Activated naive CD4-positive, alpha-beta T cell treated with anti-CD3 and anti-CD28 coated beads, Interleukin-2, amount 10 ng/mL, durations not matched to agents 7 days and 5 days (primary cell): ENCODE measurements around the gene LRFN2.
A peak's percentile ranks its signal among the peaks of the same experiment; 100 is the strongest.

Source experiments
- CTCF ChIA-PET: fragments of 350-600 bp; sonication (Branson Sonifier 250); formaldehyde crosslinking; loops from one replicate; lab custom pipeline; 2021; ENCODE audit warnings: antibody characterized with exemption; lab: Charles Lee
- DNase-seq: peaks from one replicate; pipeline ENCODE4 v3.0.0-alpha.2; 2020
- H3K27ac Mint-ChIP-seq: one replicate; pipeline ENCODE4 v1.8.0; 2021; ENCODE audit warnings: mild to moderate bottlenecking, moderate library complexity, mixed read lengths
- H3K27me3 Mint-ChIP-seq: one replicate; pipeline ENCODE4 v1.8.0; 2021; ENCODE audit warnings: mild to moderate bottlenecking, mixed read lengths
- H3K36me3 Mint-ChIP-seq: one replicate; pipeline ENCODE4 v1.8.0; 2021; ENCODE audit warnings: mixed read lengths
- H3K4me1 Mint-ChIP-seq: one replicate; pipeline ENCODE4 v1.8.0; 2021; ENCODE audit warnings: mixed read lengths
- H3K4me3 Mint-ChIP-seq: one replicate; pipeline ENCODE4 v1.8.0; 2021; ENCODE audit warnings: mild to moderate bottlenecking, moderate library complexity, mixed read lengths
- H3K9me3 Mint-ChIP-seq: one replicate; pipeline ENCODE4 v1.8.0; 2021; ENCODE audit warnings: mixed read lengths

The LRFN2 gene

DNA sequence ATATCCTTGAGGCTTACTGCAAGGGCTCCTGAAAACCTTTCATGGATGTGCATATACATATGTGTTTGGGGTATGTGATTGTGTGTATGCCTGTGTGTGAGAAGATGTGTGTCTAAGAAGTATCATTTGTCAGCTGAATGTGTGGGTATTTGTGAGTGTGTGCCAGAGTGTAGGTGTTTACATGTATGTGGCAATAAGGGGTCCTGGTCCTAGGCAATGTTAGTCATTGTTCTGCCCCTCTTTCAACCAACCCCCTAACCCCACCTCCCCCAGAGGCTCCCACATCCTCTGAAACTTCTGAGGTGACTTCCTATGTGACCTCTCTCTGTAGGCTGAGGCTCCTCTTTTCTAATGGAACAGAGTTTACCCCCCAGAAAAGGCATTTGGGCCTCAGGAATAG, 186.4 kb downstream of the LRFN2 start:
- H3K36me3 Mint-ChIP-seq, result no peaks in the 10 kb centered on the region
- CTCF ChIA-PET, result no interaction called here
- H3K9me3 Mint-ChIP-seq, result peaks cover 7% of the 10 kb centered on the region
- H3K27me3 Mint-ChIP-seq, result no peaks in the 10 kb centered on the region
- no peak overlapping the region for H3K27ac Mint-ChIP-seq
- no peak overlapping the region for H3K4me3 Mint-ChIP-seq
- DNase-seq, result no peak
- peaks cover 7% of the 10 kb centered on the region for H3K4me1 Mint-ChIP-seq

DNA sequence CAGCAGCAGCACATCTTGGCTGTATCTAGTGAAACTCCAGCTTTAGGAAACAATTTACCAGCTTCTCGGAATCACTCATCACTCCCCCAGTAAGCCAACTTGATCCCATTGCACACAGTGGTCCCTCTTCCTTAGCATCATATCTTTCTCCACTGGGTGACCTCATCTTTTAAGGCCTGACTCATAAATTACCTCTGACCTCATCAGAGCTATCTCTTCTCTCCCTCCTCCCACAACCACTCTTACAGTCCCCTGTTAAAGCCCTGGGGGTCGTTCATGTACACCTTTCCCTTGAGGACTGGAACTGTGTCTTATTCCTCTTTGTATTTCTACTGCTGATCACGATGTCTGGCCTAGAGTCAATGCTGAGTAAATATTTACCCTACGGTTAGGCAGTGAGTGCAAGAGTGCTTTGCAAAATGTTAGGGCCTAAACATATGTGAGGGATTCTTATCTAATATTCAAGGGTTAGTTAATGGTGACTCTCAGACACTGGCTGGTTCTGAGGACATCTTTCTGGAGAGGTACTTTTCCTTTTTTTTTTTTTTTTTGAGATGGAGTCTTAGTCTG, 187.2 kb downstream of the LRFN2 start:
- CTCF ChIA-PET, result no interaction called here
- Mint-ChIP-seq H3K4me3 (no peak overlapping the region), H3K36me3 (no peaks in the 10 kb centered on the region), H3K27me3 (no peaks in the 10 kb centered on the region), H3K27ac (peak overlapping the region; percentile 6), H3K9me3 (peaks cover 7% of the 10 kb centered on the region), H3K4me1 (peaks cover 7% of the 10 kb centered on the region)
- DNase-seq, result no peak

DNA sequence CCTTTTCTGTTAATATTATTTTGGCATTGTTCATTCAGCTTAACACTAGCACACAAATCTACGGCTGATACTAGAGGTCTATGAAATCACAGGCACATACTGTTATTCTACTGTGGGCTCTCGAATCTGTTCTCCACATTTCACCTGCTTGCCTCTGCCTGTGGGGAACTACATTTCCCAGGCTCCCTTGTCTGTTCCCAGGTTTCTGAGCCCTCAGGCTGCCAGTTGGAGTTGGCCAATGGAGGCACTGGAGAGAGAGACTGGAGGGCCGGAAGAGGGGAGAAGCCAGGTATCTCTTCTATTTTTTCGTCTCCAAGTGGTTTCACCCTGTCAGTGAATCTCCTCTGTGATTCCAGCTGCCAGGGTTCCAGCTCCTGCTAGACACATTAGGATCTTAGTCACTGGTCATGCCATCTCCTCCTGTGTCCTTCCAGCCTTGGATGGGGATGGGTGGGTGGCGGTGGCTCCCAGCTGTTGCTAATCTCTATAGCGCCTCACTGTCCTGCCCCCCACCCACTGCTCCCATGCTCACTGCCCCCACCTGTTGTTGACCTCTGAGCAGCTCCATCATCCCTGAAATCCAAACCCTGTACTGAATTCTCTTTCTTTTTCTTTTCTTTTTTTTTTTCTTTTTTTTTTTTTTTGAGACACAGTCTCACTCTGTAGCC, 188.2 kb downstream of the LRFN2 start:
- Mint-ChIP-seq H3K4me3 (no peak overlapping the region), H3K36me3 (no peaks in the 10 kb centered on the region), H3K27me3 (no peaks in the 10 kb centered on the region), H3K9me3 (peaks cover 7% of the 10 kb centered on the region), H3K4me1 (peaks cover 7% of the 10 kb centered on the region), H3K27ac (no peak overlapping the region)
- CTCF ChIA-PET, result no interaction called here
- DNase-seq, result no peak

DNA sequence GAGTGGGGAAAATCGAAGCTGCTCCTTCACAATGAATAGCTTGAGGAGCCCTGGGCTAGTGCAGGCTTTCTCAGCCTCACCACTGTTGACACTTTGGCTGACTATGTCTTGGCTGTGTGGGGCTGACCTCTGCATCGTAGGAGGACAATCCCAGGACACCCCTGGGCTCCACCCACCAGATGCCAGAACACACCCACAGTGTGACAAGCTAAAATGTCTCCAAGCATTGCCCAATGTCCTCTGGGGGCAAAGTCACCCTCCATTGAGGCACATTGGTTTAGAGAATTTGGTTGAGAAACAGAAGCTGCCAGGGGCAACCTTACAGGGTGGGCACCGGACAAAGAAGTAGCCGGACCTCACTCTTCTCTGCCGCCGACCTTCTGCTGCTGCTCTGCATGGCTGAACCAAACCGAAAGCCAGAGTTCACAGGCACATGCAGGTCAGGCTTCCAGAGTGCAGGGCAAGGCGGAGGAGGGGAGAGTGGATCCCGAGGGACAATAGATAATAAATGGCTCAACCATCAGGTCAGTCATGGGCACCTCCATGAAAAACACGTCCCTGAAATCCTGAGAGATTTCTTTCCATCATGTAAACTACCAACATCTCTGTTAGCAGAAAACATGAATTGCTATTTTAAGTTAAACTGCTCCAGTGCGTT, 189.0 kb downstream of the LRFN2 start:
- CTCF ChIA-PET, result no interaction called here
- Mint-ChIP-seq H3K36me3 (no peaks in the 10 kb centered on the region), H3K4me3 (no peak overlapping the region), H3K27me3 (peaks cover 6% of the 10 kb centered on the region), H3K27ac (no peak overlapping the region), H3K9me3 (peaks cover 7% of the 10 kb centered on the region), H3K4me1 (peaks cover 7% of the 10 kb centered on the region)
- DNase-seq, result no peak

DNA sequence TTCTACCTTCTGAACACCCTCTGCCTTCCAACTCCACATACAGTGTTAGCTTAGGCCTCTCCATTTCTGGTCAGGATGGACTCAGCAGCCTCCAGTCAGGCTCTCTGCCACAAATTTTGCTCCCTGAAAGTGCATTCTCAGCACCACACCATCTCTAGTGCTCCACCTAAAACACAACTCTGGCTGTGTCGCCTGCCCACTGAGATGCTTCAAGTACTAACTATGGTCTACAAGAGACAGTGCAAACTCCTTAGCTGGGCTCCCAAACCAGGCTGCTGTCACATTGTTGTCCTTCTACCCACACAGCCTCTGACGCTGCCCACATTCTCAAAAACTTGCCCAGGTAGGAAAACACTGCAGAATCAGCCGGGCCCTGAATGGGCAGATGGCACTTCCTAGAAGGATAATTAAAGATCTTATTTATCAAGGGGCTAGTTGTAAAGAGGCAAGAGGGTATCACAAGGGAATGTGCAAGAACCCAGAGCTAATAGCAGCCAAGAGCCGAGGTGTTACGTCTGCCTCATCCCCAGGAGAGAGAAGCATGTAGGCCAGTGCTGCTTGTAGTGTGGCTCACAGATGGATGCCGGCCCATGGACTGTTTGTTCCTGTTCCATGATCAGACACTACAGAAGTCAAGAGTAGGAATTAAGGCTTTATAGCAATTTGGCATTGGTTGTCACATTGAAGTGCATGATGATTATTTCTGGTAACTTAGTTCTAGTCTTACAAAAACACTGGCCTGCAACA, 189.7 kb downstream of the LRFN2 start:
- Mint-ChIP-seq H3K4me3 (no peak overlapping the region), H3K27me3 (peaks cover 6% of the 10 kb centered on the region), H3K4me1 (peaks cover 11% of the 10 kb centered on the region), H3K9me3 (peaks cover 7% of the 10 kb centered on the region), H3K36me3 (no peaks in the 10 kb centered on the region), H3K27ac (no peak overlapping the region)
- no peak for DNase-seq
- CTCF ChIA-PET, result no interaction called here

DNA sequence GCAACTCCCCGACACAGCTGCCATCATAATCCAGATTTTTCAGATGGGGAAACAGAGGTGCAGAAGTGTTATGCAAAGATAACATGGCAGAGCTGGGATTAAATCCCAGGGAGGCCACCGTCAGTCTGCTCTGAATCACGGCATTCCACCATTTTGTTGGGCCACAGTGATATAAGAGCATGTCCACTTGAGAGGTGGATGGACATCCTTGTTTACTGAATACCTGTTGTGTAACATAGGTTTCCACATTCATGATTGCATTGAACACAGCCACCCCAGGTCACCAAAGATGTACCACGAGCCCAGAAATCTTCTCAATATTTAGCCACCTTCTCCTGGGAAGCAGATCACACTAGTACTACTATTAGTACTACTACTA, 191.5 kb downstream of the LRFN2 start:
- Mint-ChIP-seq H3K27me3 (peaks cover 9% of the 10 kb centered on the region), H3K4me3 (no peak overlapping the region), H3K4me1 (peaks cover 17% of the 10 kb centered on the region), H3K9me3 (no peaks in the 10 kb centered on the region), H3K36me3 (no peaks in the 10 kb centered on the region), H3K27ac (no peak overlapping the region)
- CTCF ChIA-PET, result no interaction called here
- DNase-seq, result no peak

DNA sequence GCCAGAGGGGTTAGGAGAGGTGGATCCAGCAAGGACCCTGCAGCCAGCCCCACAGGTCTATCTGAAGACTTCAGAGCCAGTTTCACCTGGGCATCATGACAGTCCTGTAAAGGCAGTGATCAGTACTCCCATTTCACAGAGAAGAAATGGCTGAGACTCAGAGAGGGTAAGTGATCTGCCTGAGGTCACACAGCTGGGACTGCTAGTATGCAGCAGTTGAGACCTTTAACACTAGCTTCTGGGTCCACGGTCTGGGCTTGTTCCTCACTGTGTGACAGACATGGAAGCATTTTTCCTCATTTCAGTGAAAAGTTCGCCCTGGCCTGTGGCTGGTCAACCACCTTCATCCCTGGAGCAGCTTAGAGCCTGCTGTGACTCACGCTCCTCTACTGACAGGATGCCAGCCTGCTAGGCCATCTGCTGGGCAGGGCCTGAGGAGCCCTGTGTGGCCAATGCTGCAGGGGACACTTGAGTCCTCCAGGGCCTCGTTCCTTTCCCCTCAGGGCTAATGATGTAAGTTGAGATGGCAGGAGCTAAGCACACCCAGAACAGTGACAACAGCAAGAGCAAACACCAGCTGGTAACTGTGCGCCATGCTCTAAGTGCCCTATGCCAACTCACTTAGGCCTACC, 192.0 kb downstream of the LRFN2 start:
- H3K27me3 Mint-ChIP-seq, result peaks cover 11% of the 10 kb centered on the region
- peaks cover 21% of the 10 kb centered on the region for H3K4me1 Mint-ChIP-seq
- peak; percentile 14 for DNase-seq
- H3K4me3 Mint-ChIP-seq, result no peak overlapping the region
- H3K36me3 Mint-ChIP-seq, result no peaks in the 10 kb centered on the region
- H3K27ac Mint-ChIP-seq, result no peak overlapping the region
- CTCF ChIA-PET, result no interaction called here
- no peaks in the 10 kb centered on the region for H3K9me3 Mint-ChIP-seq

DNA sequence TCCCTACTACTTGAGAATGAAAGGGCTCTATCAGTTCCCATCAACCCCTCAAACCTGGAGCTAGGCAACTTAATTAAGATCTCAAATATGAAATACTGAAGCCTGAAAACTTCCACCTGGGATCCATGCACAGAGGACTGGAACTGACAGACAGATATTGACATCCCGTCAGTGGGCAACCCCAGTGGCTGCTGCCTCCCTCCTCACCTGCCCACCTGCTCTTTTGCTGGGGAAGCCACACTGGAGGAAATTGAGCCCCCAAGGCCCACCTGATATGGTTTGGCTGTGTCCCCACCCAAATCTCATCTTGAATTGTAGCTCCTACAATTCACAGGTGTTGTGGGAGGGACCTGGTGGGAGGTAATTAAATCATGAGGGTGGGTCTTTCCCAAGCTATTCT, 192.8 kb downstream of the LRFN2 start:
- Mint-ChIP-seq H3K9me3 (no peaks in the 10 kb centered on the region), H3K27ac (no peak overlapping the region)
- no peak for DNase-seq

DNA sequence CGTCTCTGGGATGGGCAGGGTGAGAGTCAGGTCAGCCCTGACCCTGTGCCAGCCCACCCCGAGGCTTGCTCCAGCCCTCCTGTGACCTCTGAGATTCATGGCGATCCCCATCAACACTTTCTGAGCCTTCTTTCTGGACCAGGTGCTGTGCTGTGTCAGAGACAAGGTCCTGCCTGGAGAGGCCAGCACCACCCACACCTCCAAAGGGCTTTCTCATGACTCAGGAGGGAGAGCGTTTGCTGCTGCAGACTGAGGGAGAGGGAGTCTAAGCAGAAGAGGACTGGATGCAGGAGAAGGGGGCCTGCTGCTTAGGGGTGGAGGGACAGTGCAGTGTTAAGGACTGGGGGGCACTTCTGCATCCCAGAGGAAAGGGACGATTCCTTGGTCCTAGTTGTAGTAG, 193.5 kb downstream of the LRFN2 start:
- Mint-ChIP-seq H3K27ac (no peak overlapping the region), H3K9me3 (no peaks in the 10 kb centered on the region), H3K36me3 (no peaks in the 10 kb centered on the region), H3K4me1 (peaks cover 36% of the 10 kb centered on the region), H3K4me3 (no peak overlapping the region), H3K27me3 (peaks cover 21% of the 10 kb centered on the region)
- CTCF ChIA-PET, result no interaction called here
- peak; percentile 10 for DNase-seq

More for the DNA sequence above, 192.8 kb downstream of the LRFN2 start:
- CTCF ChIA-PET, result no interaction called here
- H3K4me3 Mint-ChIP-seq, result no peak overlapping the region
- H3K36me3 Mint-ChIP-seq, result no peaks in the 10 kb centered on the region
- H3K4me1 Mint-ChIP-seq, result peaks cover 29% of the 10 kb centered on the region
- H3K27me3 Mint-ChIP-seq, result peaks cover 16% of the 10 kb centered on the region

DNA sequence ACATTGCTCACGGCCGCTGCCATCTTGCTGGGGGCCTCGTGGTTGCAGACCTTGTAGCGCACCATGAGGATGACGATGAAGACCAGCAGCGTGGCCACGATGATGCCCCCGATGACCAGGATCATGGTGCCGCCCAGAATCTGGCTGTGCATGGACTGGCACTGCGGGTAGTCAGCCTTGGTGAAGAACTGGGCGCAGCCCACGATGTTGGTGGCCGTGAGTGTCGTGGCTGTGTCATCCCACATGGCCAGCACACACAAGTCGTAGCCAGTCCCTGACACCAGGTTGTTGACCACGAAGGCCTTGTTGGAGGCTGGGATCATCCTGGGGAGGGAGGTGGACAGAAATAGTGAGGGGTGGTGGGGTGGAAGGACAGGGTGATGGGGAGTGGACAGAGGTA, 194.6 kb downstream of the LRFN2 start:
- CTCF ChIA-PET, result no interaction called here
- no peaks in the 10 kb centered on the region for H3K36me3 Mint-ChIP-seq
- H3K27ac Mint-ChIP-seq, result no peak overlapping the region
- peaks cover 25% of the 10 kb centered on the region for H3K27me3 Mint-ChIP-seq
- H3K4me1 Mint-ChIP-seq, result peaks cover 45% of the 10 kb centered on the region
- H3K9me3 Mint-ChIP-seq, result no peaks in the 10 kb centered on the region
- DNase-seq, result no peak
- no peak overlapping the region for H3K4me3 Mint-ChIP-seq

DNA sequence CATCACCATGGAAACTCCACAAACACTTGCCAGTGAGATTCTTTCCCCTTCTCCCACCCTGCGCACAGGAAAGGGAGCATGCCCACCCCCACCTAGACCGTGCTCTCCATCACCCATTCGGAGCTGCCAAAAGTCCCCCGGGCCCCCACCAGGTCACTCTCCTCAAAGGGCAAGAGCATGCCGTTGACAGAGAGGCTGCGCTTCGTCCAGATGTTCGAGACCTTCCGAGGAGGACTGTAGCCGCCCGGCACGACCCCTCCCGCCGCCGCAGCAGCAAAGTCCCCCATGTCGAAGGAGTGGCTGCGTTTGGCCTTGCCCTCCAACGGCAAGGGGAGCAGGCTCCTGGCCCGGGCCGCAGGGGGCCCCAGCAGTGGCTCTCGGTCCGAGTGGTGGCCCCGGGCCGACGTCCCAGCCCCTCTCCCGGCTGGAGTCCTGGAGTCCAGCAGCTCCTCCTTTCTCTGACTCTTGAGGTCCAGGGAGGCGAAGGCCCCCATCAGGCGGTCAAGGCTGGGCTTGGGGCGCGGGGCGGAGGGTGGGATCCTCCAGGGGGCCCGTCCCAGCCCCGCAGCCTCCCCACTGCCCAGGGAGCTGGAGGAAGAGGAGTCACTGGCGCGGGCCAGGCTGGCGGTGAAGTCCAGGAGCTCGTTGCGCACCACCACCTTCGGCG, 195.2 kb downstream of the LRFN2 start:
- Mint-ChIP-seq H3K4me3 (no peak overlapping the region), H3K4me1 (peaks cover 51% of the 10 kb centered on the region), H3K27me3 (peaks cover 25% of the 10 kb centered on the region), H3K36me3 (no peaks in the 10 kb centered on the region), H3K27ac (no peak overlapping the region), H3K9me3 (no peaks in the 10 kb centered on the region)
- DNase-seq, result no peak
- CTCF ChIA-PET, result no interaction called here

DNA sequence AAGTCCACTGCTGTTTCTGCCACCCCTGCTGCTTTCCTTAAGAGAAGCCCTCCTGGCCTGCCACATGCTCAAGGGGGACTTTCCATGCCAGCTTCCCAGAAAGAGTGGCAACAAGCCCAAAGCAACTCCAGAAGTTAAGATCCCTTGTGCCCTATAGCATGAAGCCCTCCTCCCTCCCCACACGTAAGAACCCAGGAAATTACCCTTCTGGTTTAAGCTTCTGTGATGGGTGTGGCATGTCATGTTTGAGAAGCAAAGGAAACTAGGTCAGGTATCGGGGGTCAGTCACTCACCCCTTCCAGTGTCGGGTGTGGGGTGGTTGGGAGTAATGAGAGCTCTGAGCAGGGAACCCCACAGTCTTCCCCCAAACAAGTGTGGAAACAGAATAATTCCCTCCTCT, 196.1 kb downstream of the LRFN2 start:
- Mint-ChIP-seq H3K36me3 (no peaks in the 10 kb centered on the region), H3K27me3 (peaks cover 25% of the 10 kb centered on the region), H3K4me1 (peaks cover 60% of the 10 kb centered on the region), H3K9me3 (no peaks in the 10 kb centered on the region), H3K27ac (peak overlapping the region; percentile 63), H3K4me3 (no peak overlapping the region)
- CTCF ChIA-PET, result no interaction called here
- no peak for DNase-seq

DNA sequence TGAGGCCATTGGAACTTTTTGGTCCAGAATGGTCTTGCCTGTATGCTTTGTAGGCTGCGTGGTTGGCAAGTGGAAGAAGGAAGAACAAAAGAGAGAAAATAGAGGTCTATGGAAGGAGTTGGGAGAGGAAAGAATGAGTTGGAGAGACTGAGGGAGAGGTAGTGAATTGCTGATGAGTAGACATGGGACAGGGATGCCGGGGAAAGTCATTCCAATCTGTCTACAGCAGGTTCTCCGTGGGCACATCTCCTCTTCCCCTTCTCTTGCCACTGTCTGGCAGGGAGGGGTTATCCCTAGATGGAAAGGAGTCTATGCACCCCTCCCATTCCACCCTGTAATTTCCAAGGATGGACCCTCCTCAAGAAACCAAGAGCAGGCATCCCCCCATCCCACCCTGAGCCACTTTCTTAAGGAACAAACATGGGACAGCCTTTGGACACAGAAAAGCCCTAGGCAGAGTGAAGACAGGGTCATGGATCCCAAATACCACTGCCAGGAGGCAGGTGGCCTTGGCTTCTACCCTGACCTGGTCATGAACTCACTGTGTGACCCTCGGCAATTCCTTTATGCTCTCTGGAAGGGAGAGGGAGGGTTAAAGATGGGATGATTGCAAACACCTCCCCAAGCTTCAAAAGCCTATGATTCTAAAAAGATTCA, 196.9 kb downstream of the LRFN2 start:
- H3K9me3 Mint-ChIP-seq, result no peaks in the 10 kb centered on the region
- H3K4me3 Mint-ChIP-seq, result no peak overlapping the region
- CTCF ChIA-PET, result no interaction called here
- peak overlapping the region; percentile 89 for H3K27ac Mint-ChIP-seq
- H3K36me3 Mint-ChIP-seq, result peaks cover under 1% of the 10 kb centered on the region
- H3K4me1 Mint-ChIP-seq, result peaks cover 66% of the 10 kb centered on the region
- DNase-seq, result no peak
- peaks cover 25% of the 10 kb centered on the region for H3K27me3 Mint-ChIP-seq
